WTC11 (cell line): Measurements from ENCODE around the gene NOP56. TPM values are rescaled to one million over a fixed set of nuclear protein-coding genes. Genes with fewer than 3 reads are reported as not detected.

Experiments used
- ATAC-seq: fragments of 200-7000 bp; cut with Tn5 transposase; 2 replicates; pipeline ENCODE4 v1.10.0; 2021; ENCODE audit warnings: mild to moderate bottlenecking, moderate library complexity
- CTCF ChIA-PET: fragments of 300-600 bp; sonication (Branson Sonifier 250); formaldehyde crosslinking; loops from one replicate; lab custom pipeline; 2021; ENCODE audit warnings: antibody characterized with exemption; lab: Charles Lee
- POLR2A ChIA-PET: fragments of 350-600 bp; sonication (Branson Sonifier 250); formaldehyde crosslinking; loops from one replicate; lab custom pipeline; 2021; ENCODE audit warnings: antibody characterized with exemption; lab: Charles Lee
- DNase-seq: peaks from one replicate; pipeline ENCODE4 v3.0.0; 2021; ENCODE audit warnings: low spot score
- H3K27ac Mint-ChIP-seq: 2 replicates; pipeline ENCODE4 v1.8.0; 2021; ENCODE audit warnings: mixed read lengths
- H3K27me3 Mint-ChIP-seq: 2 replicates; pipeline ENCODE4 v1.8.0; 2021; ENCODE audit warnings: low read depth, mild to moderate bottlenecking, moderate library complexity, mixed read lengths
- H3K36me3 Mint-ChIP-seq: 2 replicates; pipeline ENCODE4 v1.8.0; 2021; ENCODE audit warnings: mixed read lengths
- H3K4me1 Mint-ChIP-seq: 2 replicates; pipeline ENCODE4 v1.8.0; 2022; ENCODE audit warnings: mixed read lengths
- H3K4me3 Mint-ChIP-seq: 2 replicates; pipeline ENCODE4 v1.8.0; 2021; ENCODE audit warnings: mild to moderate bottlenecking, moderate library complexity, mixed read lengths
- H3K9me3 Mint-ChIP-seq: 2 replicates; pipeline ENCODE4 v1.8.0; 2021; ENCODE audit warnings: mixed read lengths
- CBFB ChIP-seq: sonication (generic); formaldehyde crosslinking; IDR thresholded peaks from 2 replicates; pipeline ENCODE4 v1.8.1; 2022; ENCODE audit warnings: mild to moderate bottlenecking, low read depth, missing genetic modification reagents
- ELF4 ChIP-seq: sonication (generic); formaldehyde crosslinking; IDR thresholded peaks from 2 replicates; pipeline ENCODE4 v1.8.1; 2022; ENCODE audit warnings: low read depth, mild to moderate bottlenecking, moderate library complexity, missing genetic modification reagents
- ETV6 ChIP-seq: sonication (generic); formaldehyde crosslinking; IDR thresholded peaks from 2 replicates; pipeline ENCODE4 v1.8.1; 2022; ENCODE audit warnings: mild to moderate bottlenecking, missing genetic modification reagents
- FOXK1 ChIP-seq: sonication (generic); formaldehyde crosslinking; IDR thresholded peaks from 2 replicates; pipeline ENCODE4 v1.8.0; 2022; ENCODE audit warnings: mild to moderate bottlenecking, moderate library complexity, missing genetic modification reagents
- GRHL2 ChIP-seq: fragments of 250-450 bp; sonication (Bioruptor Pico); IDR thresholded peaks from 2 replicates; pipeline ENCODE4 v1.8.0; 2022; ENCODE audit warnings: mild to moderate bottlenecking, moderate library complexity; ENCODE audit not compliant: insufficient replicate concordance, severe bottlenecking
- MXD4 ChIP-seq: fragments of 250-450 bp; sonication (Bioruptor Pico); IDR thresholded peaks from 2 replicates; pipeline ENCODE4 v1.8.0; 2021; ENCODE audit warnings: mild to moderate bottlenecking, moderate library complexity, borderline replicate concordance
- MYBL2 ChIP-seq: sonication (generic); formaldehyde crosslinking; IDR thresholded peaks from 2 replicates; pipeline ENCODE4 v1.8.1; 2023; ENCODE audit warnings: mild to moderate bottlenecking, moderate library complexity, missing genetic modification reagents
- NR2C2 ChIP-seq: sonication (generic); formaldehyde crosslinking; IDR thresholded peaks from 2 replicates; pipeline ENCODE4 v1.8.0; 2022; ENCODE audit warnings: mild to moderate bottlenecking, missing genetic modification reagents
- SMAD3 ChIP-seq: sonication (generic); formaldehyde crosslinking; IDR thresholded peaks from 2 replicates; pipeline ENCODE4 v1.8.0; 2022; ENCODE audit warnings: missing genetic modification reagents, mild to moderate bottlenecking, borderline replicate concordance
- SP1 ChIP-seq: sonication (generic); formaldehyde crosslinking; conservative IDR thresholded peaks from 2 replicates; pipeline ENCODE4 v1.8.1; 2022; ENCODE audit warnings: missing genetic modification reagents
- total RNA-seq: library from RNA; stranded (reverse); gene quantifications from 3 replicates; pipeline ENCODE4 v1.2.3, GENCODE V29; 2021
- TF ChIP-seq, protein P1 (sequence below): fragments of 200-600 bp; IDR thresholded peaks from 2 replicates; pipeline ENCODE4 v1.8.0; 2022; ENCODE audit warnings: antibody characterized with exemption
- TF ChIP-seq, protein P2 (sequence below): sonication (generic); formaldehyde crosslinking; IDR thresholded peaks from 2 replicates; pipeline ENCODE4 v1.8.0; 2022; ENCODE audit warnings: mild to moderate bottlenecking, missing genetic modification reagents
- TF ChIP-seq, protein P3 (sequence below): sonication (generic); formaldehyde crosslinking; IDR thresholded peaks from 2 replicates; pipeline ENCODE4 v1.8.1; 2023; ENCODE audit warnings: mild to moderate bottlenecking, missing genetic modification reagents
- TF ChIP-seq, protein P4 (sequence below): sonication (generic); formaldehyde crosslinking; conservative IDR thresholded peaks from 2 replicates; pipeline ENCODE4 v1.8.1; 2022; ENCODE audit warnings: mild to moderate bottlenecking, missing genetic modification reagents
- TF ChIP-seq, protein P5 (sequence below): sonication (generic); formaldehyde crosslinking; IDR thresholded peaks from 2 replicates; pipeline ENCODE4 v1.8.1; 2022; ENCODE audit warnings: low read depth, mild to moderate bottlenecking, moderate library complexity, missing genetic modification reagents, borderline replicate concordance
- TF ChIP-seq, protein P6 (sequence below): fragments of 250-450 bp; sonication (Bioruptor Pico); IDR thresholded peaks from 2 replicates; pipeline ENCODE4 v1.9.0; 2021; ENCODE audit warnings: mild to moderate bottlenecking
- TF ChIP-seq, protein P7 (sequence below): sonication (generic); formaldehyde crosslinking; IDR thresholded peaks from 2 replicates; pipeline ENCODE4 v1.8.1; 2023; ENCODE audit warnings: mild to moderate bottlenecking, missing genetic modification reagents

The NOP56 gene
- total RNA-seq, 1 experiment from 2014 or later = 634 TPM

DNA sequence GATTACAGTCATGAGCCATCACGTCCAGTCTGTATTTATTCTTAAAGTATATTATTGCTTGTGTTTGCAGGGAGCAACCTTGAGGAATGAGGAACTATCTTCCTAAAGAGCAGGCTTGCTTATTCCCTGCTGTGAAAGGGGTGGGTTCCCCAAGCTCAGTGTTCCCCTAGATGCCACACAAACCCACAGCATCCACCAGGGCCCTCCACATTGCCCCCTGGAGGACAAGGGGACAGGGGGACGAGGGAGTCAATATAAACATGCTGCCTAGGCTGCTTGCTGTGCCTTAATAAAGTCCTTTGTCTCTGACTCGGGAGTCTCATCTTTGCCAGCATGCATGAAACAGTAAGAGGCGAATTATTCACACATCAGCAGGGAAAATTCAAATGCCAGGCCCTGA, 19.5 kb downstream of the NOP56 start:
- Mint-ChIP-seq H3K9me3 (no peaks in the 10 kb centered on the region), H3K27ac (no peak overlapping the region), H3K27me3 (peaks cover 32% of the 10 kb centered on the region), H3K36me3 (no peaks in the 10 kb centered on the region), H3K4me1 (0 out of 2 replicates have a peak, but pooled peaks cover 3% of the 10 kb centered on the region), H3K4me3 (no peak overlapping the region)
- ChIA-PET CTCF (interaction anchor here (0.6 to 1.1 kb wide), 21 partner anchors 8 to 464 kb away, joined by 3 to 12 read pairs (median 4); partner anchors contain the start of genes CPXM1, IDH3B and NOP56), POLR2A (no interaction called here)
- DNase-seq (peak; percentile 66), ATAC-seq (peak; percentile 94)
- TF ChIP-seq, protein P1, sequence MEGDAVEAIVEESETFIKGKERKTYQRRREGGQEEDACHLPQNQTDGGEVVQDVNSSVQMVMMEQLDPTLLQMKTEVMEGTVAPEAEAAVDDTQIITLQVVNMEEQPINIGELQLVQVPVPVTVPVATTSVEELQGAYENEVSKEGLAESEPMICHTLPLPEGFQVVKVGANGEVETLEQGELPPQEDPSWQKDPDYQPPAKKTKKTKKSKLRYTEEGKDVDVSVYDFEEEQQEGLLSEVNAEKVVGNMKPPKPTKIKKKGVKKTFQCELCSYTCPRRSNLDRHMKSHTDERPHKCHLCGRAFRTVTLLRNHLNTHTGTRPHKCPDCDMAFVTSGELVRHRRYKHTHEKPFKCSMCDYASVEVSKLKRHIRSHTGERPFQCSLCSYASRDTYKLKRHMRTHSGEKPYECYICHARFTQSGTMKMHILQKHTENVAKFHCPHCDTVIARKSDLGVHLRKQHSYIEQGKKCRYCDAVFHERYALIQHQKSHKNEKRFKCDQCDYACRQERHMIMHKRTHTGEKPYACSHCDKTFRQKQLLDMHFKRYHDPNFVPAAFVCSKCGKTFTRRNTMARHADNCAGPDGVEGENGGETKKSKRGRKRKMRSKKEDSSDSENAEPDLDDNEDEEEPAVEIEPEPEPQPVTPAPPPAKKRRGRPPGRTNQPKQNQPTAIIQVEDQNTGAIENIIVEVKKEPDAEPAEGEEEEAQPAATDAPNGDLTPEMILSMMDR = peak; percentile 25; the same call in 1 of the 2 replicates
- no peak for TF ChIP-seq CBFB (CRISPR knock-in tag)
- TF ChIP-seq FOXK1 (CRISPR knock-in tag) = no peak

DNA sequence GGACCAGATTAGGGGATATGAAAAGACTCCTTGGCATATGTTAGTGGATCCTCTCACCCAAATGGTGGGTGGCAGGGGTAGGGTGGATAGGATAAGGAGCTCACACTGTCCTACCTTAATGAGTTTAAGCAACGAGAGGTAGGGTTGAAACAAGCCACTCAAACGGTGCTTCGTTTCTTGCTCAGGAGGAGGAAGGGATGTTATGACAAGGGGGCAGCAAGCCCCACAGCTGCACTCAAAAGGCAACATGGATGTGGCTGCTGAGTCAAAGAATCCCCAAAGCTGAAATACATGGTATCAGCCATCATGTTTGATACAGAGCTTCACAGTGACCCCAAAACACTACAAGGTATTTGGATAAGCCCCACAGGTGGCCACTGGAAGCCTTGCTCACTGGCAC, 20.0 kb downstream of the NOP56 start:
- no peak for ATAC-seq
- Mint-ChIP-seq H3K4me1 (0 out of 2 replicates have a peak, but pooled peaks cover 3% of the 10 kb centered on the region), H3K9me3 (no peaks in the 10 kb centered on the region), H3K4me3 (no peak overlapping the region)
- TF ChIP-seq SP1 (CRISPR knock-in tag) = no peak
- no peak for TF ChIP-seq GRHL2 (CRISPR knock-in tag)
- TF ChIP-seq, all 79 proteins: peak for 0
- H3K36me3 Mint-ChIP-seq = no peaks in the 10 kb centered on the region
- POLR2A ChIA-PET = no interaction called here
- no peak for DNase-seq
- CTCF ChIA-PET = interaction anchor here (0.9 to 1.5 kb wide), 8 partner anchors 9 to 142 kb away, joined by 3 to 6 read pairs (median 4); partner anchors contain the start of gene IDH3B
- H3K27me3 Mint-ChIP-seq = peaks cover 31% of the 10 kb centered on the region
- no peak overlapping the region for H3K27ac Mint-ChIP-seq

DNA sequence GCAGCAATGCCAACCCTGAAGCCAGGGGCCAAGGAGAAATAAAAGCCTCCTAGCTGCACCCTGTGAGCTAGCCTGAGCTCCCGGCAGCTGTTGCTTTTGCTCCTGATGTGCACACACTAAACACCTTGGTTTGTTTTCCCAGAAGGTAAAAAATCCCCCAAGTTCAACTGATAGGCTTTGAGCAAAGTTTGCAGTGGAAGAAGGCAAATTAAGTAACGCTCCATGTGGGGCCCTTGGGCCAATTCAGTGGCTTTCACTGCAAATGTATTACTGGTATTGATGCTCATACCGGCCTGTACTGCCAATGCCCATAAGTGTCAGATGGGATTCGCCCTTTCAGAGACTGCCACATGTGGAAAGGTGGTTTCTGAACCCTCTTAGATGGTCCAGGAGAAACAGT, 21.0 kb downstream of the NOP56 start:
- ChIA-PET POLR2A (no interaction called here), CTCF (interaction anchor here (0.7 to 2.3 kb wide), 12 partner anchors 9 to 286 kb away, joined by 3 to 12 read pairs (median 4); partner anchors contain the start of gene IDH3B)
- H3K27ac Mint-ChIP-seq = no peak overlapping the region
- ATAC-seq (no peak), DNase-seq (no peak)
- H3K36me3 Mint-ChIP-seq = no peaks in the 10 kb centered on the region
- H3K9me3 Mint-ChIP-seq = no peaks in the 10 kb centered on the region
- TF ChIP-seq MYBL2 (no peak), SP1 (CRISPR knock-in tag) (no peak)
- TF ChIP-seq, protein P2, sequence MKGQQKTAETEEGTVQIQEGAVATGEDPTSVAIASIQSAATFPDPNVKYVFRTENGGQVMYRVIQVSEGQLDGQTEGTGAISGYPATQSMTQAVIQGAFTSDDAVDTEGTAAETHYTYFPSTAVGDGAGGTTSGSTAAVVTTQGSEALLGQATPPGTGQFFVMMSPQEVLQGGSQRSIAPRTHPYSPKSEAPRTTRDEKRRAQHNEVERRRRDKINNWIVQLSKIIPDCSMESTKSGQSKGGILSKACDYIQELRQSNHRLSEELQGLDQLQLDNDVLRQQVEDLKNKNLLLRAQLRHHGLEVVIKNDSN (CRISPR knock-in tag) = no peak
- TF ChIP-seq, protein P3, sequence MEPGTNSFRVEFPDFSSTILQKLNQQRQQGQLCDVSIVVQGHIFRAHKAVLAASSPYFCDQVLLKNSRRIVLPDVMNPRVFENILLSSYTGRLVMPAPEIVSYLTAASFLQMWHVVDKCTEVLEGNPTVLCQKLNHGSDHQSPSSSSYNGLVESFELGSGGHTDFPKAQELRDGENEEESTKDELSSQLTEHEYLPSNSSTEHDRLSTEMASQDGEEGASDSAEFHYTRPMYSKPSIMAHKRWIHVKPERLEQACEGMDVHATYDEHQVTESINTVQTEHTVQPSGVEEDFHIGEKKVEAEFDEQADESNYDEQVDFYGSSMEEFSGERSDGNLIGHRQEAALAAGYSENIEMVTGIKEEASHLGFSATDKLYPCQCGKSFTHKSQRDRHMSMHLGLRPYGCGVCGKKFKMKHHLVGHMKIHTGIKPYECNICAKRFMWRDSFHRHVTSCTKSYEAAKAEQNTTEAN (CRISPR knock-in tag) = no peak
- TF ChIP-seq, protein P4, sequence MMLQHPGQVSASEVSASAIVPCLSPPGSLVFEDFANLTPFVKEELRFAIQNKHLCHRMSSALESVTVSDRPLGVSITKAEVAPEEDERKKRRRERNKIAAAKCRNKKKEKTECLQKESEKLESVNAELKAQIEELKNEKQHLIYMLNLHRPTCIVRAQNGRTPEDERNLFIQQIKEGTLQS (CRISPR knock-in tag) = no peak
- peaks cover 23% of the 10 kb centered on the region for H3K27me3 Mint-ChIP-seq
- 0 out of 2 replicates have a peak, but pooled peaks cover 3% of the 10 kb centered on the region for H3K4me1 Mint-ChIP-seq
- no peak overlapping the region for H3K4me3 Mint-ChIP-seq

DNA sequence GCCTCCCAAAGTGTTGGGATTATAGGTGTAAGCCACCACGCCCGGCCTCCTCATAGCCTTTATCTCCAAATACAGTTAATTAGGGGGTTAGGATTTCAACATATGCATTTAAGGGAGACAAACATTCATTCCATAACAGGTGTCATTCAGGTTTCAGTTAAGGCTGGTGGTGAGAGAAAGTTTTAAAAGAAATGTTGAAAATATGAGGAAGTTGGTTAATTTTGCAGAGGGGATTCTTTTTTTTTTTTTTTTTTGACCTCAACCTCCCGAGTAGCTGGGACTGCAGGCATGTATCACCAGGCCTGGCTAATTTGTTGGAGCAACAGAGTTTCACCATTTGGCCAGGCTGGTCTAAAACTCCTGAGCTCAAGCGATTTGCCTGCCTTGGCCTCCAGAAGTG, 27.6 kb downstream of the NOP56 start:
- ATAC-seq (no peak), DNase-seq (no peak)
- Mint-ChIP-seq H3K36me3 (no peaks in the 10 kb centered on the region), H3K4me3 (no peak overlapping the region), H3K4me1 (no peaks in the 10 kb centered on the region), H3K27me3 (peaks cover 52% of the 10 kb centered on the region), H3K27ac (no peak overlapping the region), H3K9me3 (no peaks in the 10 kb centered on the region)
- POLR2A ChIA-PET = no interaction called here
- CTCF ChIA-PET = interaction anchor here (1.2 kb wide), 1 partner anchor 73 kb away, joined by 4 read pairs; no protein-coding TSS in a partner anchor
- TF ChIP-seq, protein P4 (CRISPR knock-in tag) = no peak
- TF ChIP-seq SMAD3 (CRISPR knock-in tag) = no peak
- TF ChIP-seq, protein P5, sequence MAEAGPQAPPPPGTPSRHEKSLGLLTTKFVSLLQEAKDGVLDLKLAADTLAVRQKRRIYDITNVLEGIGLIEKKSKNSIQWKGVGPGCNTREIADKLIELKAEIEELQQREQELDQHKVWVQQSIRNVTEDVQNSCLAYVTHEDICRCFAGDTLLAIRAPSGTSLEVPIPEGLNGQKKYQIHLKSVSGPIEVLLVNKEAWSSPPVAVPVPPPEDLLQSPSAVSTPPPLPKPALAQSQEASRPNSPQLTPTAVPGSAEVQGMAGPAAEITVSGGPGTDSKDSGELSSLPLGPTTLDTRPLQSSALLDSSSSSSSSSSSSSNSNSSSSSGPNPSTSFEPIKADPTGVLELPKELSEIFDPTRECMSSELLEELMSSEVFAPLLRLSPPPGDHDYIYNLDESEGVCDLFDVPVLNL (CRISPR knock-in tag) = no peak
- TF ChIP-seq, protein P6, sequence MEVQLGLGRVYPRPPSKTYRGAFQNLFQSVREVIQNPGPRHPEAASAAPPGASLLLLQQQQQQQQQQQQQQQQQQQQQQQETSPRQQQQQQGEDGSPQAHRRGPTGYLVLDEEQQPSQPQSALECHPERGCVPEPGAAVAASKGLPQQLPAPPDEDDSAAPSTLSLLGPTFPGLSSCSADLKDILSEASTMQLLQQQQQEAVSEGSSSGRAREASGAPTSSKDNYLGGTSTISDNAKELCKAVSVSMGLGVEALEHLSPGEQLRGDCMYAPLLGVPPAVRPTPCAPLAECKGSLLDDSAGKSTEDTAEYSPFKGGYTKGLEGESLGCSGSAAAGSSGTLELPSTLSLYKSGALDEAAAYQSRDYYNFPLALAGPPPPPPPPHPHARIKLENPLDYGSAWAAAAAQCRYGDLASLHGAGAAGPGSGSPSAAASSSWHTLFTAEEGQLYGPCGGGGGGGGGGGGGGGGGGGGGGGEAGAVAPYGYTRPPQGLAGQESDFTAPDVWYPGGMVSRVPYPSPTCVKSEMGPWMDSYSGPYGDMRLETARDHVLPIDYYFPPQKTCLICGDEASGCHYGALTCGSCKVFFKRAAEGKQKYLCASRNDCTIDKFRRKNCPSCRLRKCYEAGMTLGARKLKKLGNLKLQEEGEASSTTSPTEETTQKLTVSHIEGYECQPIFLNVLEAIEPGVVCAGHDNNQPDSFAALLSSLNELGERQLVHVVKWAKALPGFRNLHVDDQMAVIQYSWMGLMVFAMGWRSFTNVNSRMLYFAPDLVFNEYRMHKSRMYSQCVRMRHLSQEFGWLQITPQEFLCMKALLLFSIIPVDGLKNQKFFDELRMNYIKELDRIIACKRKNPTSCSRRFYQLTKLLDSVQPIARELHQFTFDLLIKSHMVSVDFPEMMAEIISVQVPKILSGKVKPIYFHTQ = no peak
- TF ChIP-seq ELF4 (CRISPR knock-in tag) = no peak
- TF ChIP-seq MXD4 (CRISPR knock-in tag) = no peak
- no peak for TF ChIP-seq ETV6
- TF ChIP-seq NR2C2 (CRISPR knock-in tag) = no peak
- TF ChIP-seq, protein P7, sequence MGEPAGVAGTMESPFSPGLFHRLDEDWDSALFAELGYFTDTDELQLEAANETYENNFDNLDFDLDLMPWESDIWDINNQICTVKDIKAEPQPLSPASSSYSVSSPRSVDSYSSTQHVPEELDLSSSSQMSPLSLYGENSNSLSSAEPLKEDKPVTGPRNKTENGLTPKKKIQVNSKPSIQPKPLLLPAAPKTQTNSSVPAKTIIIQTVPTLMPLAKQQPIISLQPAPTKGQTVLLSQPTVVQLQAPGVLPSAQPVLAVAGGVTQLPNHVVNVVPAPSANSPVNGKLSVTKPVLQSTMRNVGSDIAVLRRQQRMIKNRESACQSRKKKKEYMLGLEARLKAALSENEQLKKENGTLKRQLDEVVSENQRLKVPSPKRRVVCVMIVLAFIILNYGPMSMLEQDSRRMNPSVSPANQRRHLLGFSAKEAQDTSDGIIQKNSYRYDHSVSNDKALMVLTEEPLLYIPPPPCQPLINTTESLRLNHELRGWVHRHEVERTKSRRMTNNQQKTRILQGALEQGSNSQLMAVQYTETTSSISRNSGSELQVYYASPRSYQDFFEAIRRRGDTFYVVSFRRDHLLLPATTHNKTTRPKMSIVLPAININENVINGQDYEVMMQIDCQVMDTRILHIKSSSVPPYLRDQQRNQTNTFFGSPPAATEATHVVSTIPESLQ (CRISPR knock-in tag) = no peak
